Vagina (tissue), 2 donors: Measurements from ENCODE around the gene DEAF1. TPM values are rescaled to one million over a fixed set of nuclear protein-coding genes. Genes with fewer than 3 reads are reported as not detected.

Source experiments
- DNase-seq, 2 donors: peaks; one replicate each; pipeline ENCODE4 v3.0.0-alpha.2; 2017; ENCODE audit errors: extremely low spot score in 2 of 2
- H3K27ac ChIP-seq: fragments of 200-600 bp; sonication (generic); one replicate; pipeline ENCODE4 v1.5.1; 2019
- H3K27me3 ChIP-seq: fragments of 200-600 bp; sonication (generic); one replicate; pipeline ENCODE4 v1.5.1; 2019
- H3K36me3 ChIP-seq, 2 donors: fragments of 200-600 bp; sonication (generic); one replicate each; pipeline ENCODE4 v1.5.1; 2017 to 2019
- H3K4me1 ChIP-seq: fragments of 200-600 bp; sonication (generic); one replicate; pipeline ENCODE4 v1.5.1; 2019
- H3K4me3 ChIP-seq, 2 donors: fragments of 200-600 bp; sonication (generic); 1 replicate in 1 of 2; 2 replicates in 1 of 2; pipeline ENCODE4 v1.5.1; 2016 to 2019
- H3K9me3 ChIP-seq: fragments of 200-600 bp; sonication (generic); one replicate; pipeline ENCODE4 v1.5.1; 2019
- CTCF ChIP-seq, 3 experiments: fragments of 450-650 bp in 2 of 3; fragments of 200-600 bp in 1 of 3; sonication (generic) in 1 of 3; IDR thresholded peaks; one replicate each; pipeline ENCODE4 v1.5.1; 2017 to 2019; ENCODE audit warnings: antibody characterized with exemption in 3 of 3, mild to moderate bottlenecking in 2 of 3, moderate library complexity in 2 of 3
- POLR2A ChIP-seq, 2 donors: fragments of 450-650 bp; IDR thresholded peaks; one replicate each; pipeline ENCODE4 v1.6.1; 2017; ENCODE audit warnings: antibody characterized with exemption in 2 of 2, mild to moderate bottlenecking in 2 of 2, moderate library complexity in 2 of 2
- POLR2AphosphoS5 ChIP-seq, 2 donors: sonication (generic); formaldehyde crosslinking; IDR thresholded peaks; one replicate each; pipeline ENCODE4 v1.9.0; 2017; ENCODE audit warnings: antibody characterized with exemption in 2 of 2, mild to moderate bottlenecking in 2 of 2, low read depth in 1 of 2; ENCODE audit not compliant: insufficient read depth in 1 of 2
- intact Hi-C: fragments of 100-400 bp; cut with DNase I; formaldehyde crosslinking; loops from one replicate; pipeline ENCODE4 v1.15.1; 2023
- total RNA-seq: library from RNA; depleted of rRNA; stranded (reverse); fragments of >200 nt; gene quantifications from one replicate; pipeline ENCODE4 v1.2.3, GENCODE V29; 2016

Gene DEAF1
- total RNA-seq, 1 donor from 2014 or later, result 33.6 TPM

GRCh38 chr11:639332-639955 is 55.6 kb downstream of the DEAF1 start:
- Histone ChIP-seq H3K27me3 (no peaks in the 10 kb centered on the region), H3K27ac (no peak overlapping the region), H3K4me1 (peaks cover 17% of the 10 kb centered on the region), H3K4me3 (peak overlapping the region in 1 of 2 donors; percentile 21), H3K36me3 (peaks cover 0 to 13% of the 10 kb centered on the region in 2 donors), H3K9me3 (no peaks in the 10 kb centered on the region)
- TF ChIP-seq CTCF (IDR thresholded peaks at IDR 0.05), result no peak
- TF ChIP-seq POLR2A (IDR thresholded peaks at IDR 0.05), result no peak
- no peak for TF ChIP-seq POLR2AphosphoS5 (IDR thresholded peaks at IDR 0.05; ENCODE audit: insufficient read depth in 1 of 2, low read depth in 1 of 2)
- intact Hi-C loops, result no loop called here
- no peak for DNase-seq

GRCh38 chr11:638631-639331 is 56.2 kb downstream of the DEAF1 start:
- TF ChIP-seq POLR2A (IDR thresholded peaks at IDR 0.05) (no peak), CTCF (IDR thresholded peaks at IDR 0.05) (no peak), POLR2AphosphoS5 (IDR thresholded peaks at IDR 0.05; ENCODE audit: insufficient read depth in 1 of 2, low read depth in 1 of 2) (no peak)
- H3K27ac ChIP-seq, result no peak overlapping the region
- H3K4me1 ChIP-seq, result peaks cover 17% of the 10 kb centered on the region
- no peak overlapping the region for H3K4me3 ChIP-seq
- H3K27me3 ChIP-seq, result no peaks in the 10 kb centered on the region
- H3K9me3 ChIP-seq, result no peaks in the 10 kb centered on the region
- intact Hi-C loops, result no loop called here
- no peak for DNase-seq
- peaks cover 0 to 8% of the 10 kb centered on the region in 2 donors for H3K36me3 ChIP-seq

GRCh38 chr11:637593-638521 is 57.2 kb downstream of the DEAF1 start:
- no peak for TF ChIP-seq POLR2A (IDR thresholded peaks at IDR 0.05)
- TF ChIP-seq CTCF (IDR thresholded peaks at IDR 0.05), result no peak
- H3K9me3 ChIP-seq, result no peaks in the 10 kb centered on the region
- intact Hi-C loops, result no loop called here
- H3K4me1 ChIP-seq, result peaks cover 17% of the 10 kb centered on the region
- H3K27ac ChIP-seq, result no peak overlapping the region
- peak overlapping the region; percentile 29 to 46 for H3K4me3 ChIP-seq
- H3K27me3 ChIP-seq, result no peaks in the 10 kb centered on the region
- H3K36me3 ChIP-seq, result no peaks in the 10 kb centered on the region
- no peak for DNase-seq

GRCh38 chr11:637333-637592 is 57.8 kb downstream of the DEAF1 start:
- no peaks in the 10 kb centered on the region for H3K27me3 ChIP-seq
- DNase-seq, result no peak
- H3K9me3 ChIP-seq, result no peaks in the 10 kb centered on the region
- no peaks in the 10 kb centered on the region for H3K36me3 ChIP-seq
- TF ChIP-seq CTCF (IDR thresholded peaks at IDR 0.05) (no peak), POLR2AphosphoS5 (IDR thresholded peaks at IDR 0.05; ENCODE audit: insufficient read depth in 1 of 2, low read depth in 1 of 2) (no peak), POLR2A (IDR thresholded peaks at IDR 0.05) (no peak)
- intact Hi-C loops, result no loop called here
- H3K4me1 ChIP-seq, result peaks cover 17% of the 10 kb centered on the region
- peak overlapping the region; percentile 29 to 46 for H3K4me3 ChIP-seq
- H3K27ac ChIP-seq, result no peak overlapping the region
